Ishikawa (cell line): ENCODE measurements around the gene LSM14B.

ENCODE experiments used
- CEBPB ChIP-seq: IDR thresholded peaks from 2 replicates; pipeline ENCODE4 v1.6.1; 2012
- CREB1 ChIP-seq: IDR thresholded peaks from 2 replicates; pipeline ENCODE4 v1.6.1; 2012; ENCODE audit warnings: low read depth
- EGR1 ChIP-seq: IDR thresholded peaks from 2 replicates; pipeline ENCODE4 v1.6.1; 2012
- EP300 ChIP-seq: IDR thresholded peaks from 2 replicates; pipeline ENCODE4 v1.6.1; 2012; ENCODE audit warnings: borderline replicate concordance
- FOXM1 ChIP-seq: IDR thresholded peaks from 2 replicates; pipeline ENCODE4 v1.6.1; 2012; ENCODE audit warnings: low read depth, borderline replicate concordance
- RAD21 ChIP-seq: IDR thresholded peaks from 2 replicates; pipeline ENCODE4 v1.6.1; 2012; ENCODE audit warnings: low read depth
- TAF1 ChIP-seq: IDR thresholded peaks from 2 replicates; pipeline ENCODE4 v1.6.1; 2012; ENCODE audit warnings: low read depth, mild to moderate bottlenecking
- TCF12 ChIP-seq: IDR thresholded peaks from 2 replicates; pipeline ENCODE4 v1.6.1; 2012; ENCODE audit warnings: low read depth
- YY1 ChIP-seq: IDR thresholded peaks from 2 replicates; pipeline ENCODE4 v1.6.1; 2012; ENCODE audit warnings: low read depth
- ZBTB7A ChIP-seq: IDR thresholded peaks from 2 replicates; pipeline ENCODE4 v1.6.1; 2012; ENCODE audit warnings: low read depth
- TF ChIP-seq, protein P1 (sequence below): IDR thresholded peaks from 2 replicates; pipeline ENCODE4 v1.6.1; 2012
- TF ChIP-seq, protein P2 (sequence below): IDR thresholded peaks from 2 replicates; pipeline ENCODE4 v1.6.1; 2012; ENCODE audit warnings: low read depth, mild to moderate bottlenecking
- TF ChIP-seq, protein P3 (sequence below): IDR thresholded peaks from 2 replicates; pipeline ENCODE4 v1.6.1; 2012

DNA sequence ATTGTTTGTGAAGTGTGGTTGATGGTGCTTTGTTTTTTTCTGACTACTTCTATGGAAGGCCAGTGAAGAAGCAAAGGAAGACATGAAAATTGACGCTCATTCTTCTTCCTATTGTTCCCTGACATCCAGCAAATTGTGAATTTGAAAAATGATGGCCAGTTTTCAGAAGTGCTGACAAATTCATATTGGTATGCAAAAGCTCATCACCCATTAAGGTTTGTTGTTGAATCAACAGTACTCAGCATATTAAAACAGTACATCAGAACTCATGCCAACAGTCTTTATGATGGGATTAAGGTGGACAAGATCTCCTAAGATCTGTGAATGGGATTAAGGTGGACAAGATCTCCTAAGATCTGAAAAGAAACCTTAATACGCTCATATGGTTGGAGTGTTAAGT is 59.5 kb downstream of the LSM14B start:
- TF ChIP-seq EP300 (no peak), YY1 (no peak), TCF12 (no peak), TAF1 (no peak), CREB1 (no peak), ZBTB7A (no peak), CEBPB (no peak), RAD21 (no peak), EGR1 (no peak), FOXM1 (no peak)
- TF ChIP-seq, protein P1, sequence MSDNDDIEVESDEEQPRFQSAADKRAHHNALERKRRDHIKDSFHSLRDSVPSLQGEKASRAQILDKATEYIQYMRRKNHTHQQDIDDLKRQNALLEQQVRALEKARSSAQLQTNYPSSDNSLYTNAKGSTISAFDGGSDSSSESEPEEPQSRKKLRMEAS: no peak
- TF ChIP-seq, protein P2, sequence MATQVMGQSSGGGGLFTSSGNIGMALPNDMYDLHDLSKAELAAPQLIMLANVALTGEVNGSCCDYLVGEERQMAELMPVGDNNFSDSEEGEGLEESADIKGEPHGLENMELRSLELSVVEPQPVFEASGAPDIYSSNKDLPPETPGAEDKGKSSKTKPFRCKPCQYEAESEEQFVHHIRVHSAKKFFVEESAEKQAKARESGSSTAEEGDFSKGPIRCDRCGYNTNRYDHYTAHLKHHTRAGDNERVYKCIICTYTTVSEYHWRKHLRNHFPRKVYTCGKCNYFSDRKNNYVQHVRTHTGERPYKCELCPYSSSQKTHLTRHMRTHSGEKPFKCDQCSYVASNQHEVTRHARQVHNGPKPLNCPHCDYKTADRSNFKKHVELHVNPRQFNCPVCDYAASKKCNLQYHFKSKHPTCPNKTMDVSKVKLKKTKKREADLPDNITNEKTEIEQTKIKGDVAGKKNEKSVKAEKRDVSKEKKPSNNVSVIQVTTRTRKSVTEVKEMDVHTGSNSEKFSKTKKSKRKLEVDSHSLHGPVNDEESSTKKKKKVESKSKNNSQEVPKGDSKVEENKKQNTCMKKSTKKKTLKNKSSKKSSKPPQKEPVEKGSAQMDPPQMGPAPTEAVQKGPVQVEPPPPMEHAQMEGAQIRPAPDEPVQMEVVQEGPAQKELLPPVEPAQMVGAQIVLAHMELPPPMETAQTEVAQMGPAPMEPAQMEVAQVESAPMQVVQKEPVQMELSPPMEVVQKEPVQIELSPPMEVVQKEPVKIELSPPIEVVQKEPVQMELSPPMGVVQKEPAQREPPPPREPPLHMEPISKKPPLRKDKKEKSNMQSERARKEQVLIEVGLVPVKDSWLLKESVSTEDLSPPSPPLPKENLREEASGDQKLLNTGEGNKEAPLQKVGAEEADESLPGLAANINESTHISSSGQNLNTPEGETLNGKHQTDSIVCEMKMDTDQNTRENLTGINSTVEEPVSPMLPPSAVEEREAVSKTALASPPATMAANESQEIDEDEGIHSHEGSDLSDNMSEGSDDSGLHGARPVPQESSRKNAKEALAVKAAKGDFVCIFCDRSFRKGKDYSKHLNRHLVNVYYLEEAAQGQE: no peak
- TF ChIP-seq, protein P3, sequence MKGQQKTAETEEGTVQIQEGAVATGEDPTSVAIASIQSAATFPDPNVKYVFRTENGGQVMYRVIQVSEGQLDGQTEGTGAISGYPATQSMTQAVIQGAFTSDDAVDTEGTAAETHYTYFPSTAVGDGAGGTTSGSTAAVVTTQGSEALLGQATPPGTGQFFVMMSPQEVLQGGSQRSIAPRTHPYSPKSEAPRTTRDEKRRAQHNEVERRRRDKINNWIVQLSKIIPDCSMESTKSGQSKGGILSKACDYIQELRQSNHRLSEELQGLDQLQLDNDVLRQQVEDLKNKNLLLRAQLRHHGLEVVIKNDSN: no peak
